Measurements from ENCODE around the gene LPP.

DNA sequence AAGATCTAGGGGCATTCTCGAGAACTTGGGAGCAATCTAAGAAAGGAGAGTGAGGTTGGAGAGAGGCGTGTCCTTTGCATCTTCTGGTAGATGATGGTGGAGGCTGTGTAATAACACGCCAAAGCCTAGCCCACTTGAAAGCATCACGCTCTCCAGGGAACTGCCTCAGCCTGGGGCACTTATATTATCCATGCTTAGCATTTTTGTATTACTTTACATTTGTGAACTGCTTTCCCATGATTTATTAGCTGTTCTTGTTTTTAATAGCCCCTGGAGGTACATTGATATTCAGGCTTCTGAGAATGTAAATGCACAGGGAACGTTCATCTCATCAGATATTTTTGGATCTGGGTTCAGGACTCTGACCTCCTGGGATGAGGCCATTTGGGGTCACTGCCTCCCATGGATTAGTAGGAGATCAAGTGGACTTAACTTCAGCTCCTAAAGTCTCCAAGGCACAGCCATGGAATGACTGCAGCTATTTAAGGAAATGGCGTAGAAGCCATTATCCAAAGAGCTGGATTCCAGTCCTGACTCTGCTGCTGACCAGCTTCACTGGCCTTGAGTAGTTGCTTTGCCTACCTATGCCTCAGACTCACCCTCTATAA lies 124.9 kb downstream of the LPP start:
- no peak for TF ChIP-seq POLR2A (IDR thresholded peaks at IDR 0.05)
- TF ChIP-seq, protein P1, sequence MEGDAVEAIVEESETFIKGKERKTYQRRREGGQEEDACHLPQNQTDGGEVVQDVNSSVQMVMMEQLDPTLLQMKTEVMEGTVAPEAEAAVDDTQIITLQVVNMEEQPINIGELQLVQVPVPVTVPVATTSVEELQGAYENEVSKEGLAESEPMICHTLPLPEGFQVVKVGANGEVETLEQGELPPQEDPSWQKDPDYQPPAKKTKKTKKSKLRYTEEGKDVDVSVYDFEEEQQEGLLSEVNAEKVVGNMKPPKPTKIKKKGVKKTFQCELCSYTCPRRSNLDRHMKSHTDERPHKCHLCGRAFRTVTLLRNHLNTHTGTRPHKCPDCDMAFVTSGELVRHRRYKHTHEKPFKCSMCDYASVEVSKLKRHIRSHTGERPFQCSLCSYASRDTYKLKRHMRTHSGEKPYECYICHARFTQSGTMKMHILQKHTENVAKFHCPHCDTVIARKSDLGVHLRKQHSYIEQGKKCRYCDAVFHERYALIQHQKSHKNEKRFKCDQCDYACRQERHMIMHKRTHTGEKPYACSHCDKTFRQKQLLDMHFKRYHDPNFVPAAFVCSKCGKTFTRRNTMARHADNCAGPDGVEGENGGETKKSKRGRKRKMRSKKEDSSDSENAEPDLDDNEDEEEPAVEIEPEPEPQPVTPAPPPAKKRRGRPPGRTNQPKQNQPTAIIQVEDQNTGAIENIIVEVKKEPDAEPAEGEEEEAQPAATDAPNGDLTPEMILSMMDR (IDR thresholded peaks at IDR 0.05), result no peak
- TF ChIP-seq EP300 (IDR thresholded peaks at IDR 0.05), result peak; percentile 39

All from stomach (tissue), 4 donors.